ENCODE results near the gene PCDHB7.
"Not testable (repeated sequence)": the region's sequence is repeated elsewhere in the genome, so short reads cannot be mapped to it uniquely, and the experiment has no call there.

PCDHB7 gene

GRCh38 chr5:141180313-141180712, 7.9 kb downstream of the PCDHB7 start:
- DNase-seq (ENCODE audit: low spot score) = no peak

GRCh38 chr5:141182248-141182647, 9.8 kb downstream of the PCDHB7 start, which contains the start of gene PCDHB16:
PCDHB16 (plus strand) TSS chr5:141182387; CDS start chr5:141182560, 173 bp downstream.
- DNase-seq (ENCODE audit: low spot score) = peak; percentile 45

GRCh38 chr5:141184117-141184855, 11.8 kb downstream of the PCDHB7 start:
- DNase-seq (ENCODE audit: low spot score) = not testable (repeated sequence)

DNA sequence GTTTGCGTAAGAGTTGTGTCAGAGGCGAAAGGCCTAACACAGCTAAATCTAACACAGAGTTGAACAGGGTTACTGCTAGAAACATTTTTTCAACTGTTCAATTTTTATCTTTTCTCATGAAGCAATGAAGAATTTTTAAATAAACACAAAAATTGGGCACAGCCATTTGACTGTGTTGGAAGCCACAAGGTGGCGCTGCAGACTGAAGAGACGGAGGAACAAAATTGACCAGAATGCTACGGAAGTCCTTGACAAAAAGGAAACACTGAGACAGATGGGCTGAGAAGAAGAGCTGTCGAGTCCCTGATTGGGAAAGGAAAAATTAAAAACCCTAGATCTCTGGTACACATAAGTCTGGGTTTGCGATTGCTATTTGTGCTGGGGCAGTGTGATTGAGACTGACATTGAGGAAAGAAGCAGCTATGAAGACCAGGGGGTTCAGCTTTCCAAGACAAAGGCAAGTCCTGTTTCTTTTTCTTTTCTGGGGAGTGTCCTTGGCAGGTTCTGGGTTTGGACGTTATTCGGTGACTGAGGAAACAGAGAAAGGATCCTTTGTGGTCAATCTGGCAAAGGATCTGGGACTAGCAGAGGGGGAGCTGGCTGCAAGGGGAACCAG, 14.6 kb downstream of the PCDHB7 start, which contains the start of gene PCDHB9:
TSS of gene PCDHB9 (plus strand) at position 265 of the 616 bp plus-strand sequence. CDS start at position 423, 158 bp downstream.
- DNase-seq (ENCODE audit: low spot score) = peak; percentile 76

- DNase-seq (ENCODE audit: low spot score) = not testable (repeated sequence)
Observed at GRCh38 chr5:141188682-141189081, 16.2 kb downstream of the PCDHB7 start.

GRCh38 chr5:141189131-141189530, 16.7 kb downstream of the PCDHB7 start:
- not testable (repeated sequence) for DNase-seq (ENCODE audit: low spot score)

DNA sequence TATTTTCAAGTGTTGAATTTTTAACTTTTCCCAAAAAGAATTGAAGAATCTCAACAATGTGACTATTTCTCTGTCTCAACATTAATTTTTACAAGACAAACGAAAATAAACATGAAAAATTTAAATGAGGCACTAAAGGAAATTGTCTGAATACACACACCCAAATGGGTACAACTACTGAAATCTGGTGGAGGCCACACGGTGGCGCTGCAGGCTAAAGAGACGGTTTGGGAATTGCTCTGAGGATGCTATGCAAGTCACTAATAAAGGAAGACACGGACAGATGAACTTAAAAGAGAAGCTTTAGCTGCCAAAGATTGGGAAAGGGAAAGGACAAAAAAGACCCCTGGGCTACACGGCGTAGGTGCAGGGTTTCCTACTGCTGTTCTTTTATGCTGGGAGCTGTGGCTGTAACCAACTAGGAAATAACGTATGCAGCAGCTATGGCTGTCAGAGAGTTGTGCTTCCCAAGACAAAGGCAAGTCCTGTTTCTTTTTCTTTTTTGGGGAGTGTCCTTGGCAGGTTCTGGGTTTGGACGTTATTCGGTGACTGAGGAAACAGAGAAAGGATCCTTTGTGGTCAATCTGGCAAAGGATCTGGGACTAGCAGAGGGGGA, 19.8 kb downstream of the PCDHB7 start, which contains the start of gene PCDHB10:
TSS of gene PCDHB10 (plus strand) at position 244 of the 616 bp plus-strand sequence. CDS start at position 444, 200 bp downstream.
- peak; percentile 68 for DNase-seq (ENCODE audit: low spot score)

GRCh38 chr5:141194332-141194731, 21.9 kb downstream of the PCDHB7 start:
- DNase-seq (ENCODE audit: low spot score) = not testable (repeated sequence)

DNA sequence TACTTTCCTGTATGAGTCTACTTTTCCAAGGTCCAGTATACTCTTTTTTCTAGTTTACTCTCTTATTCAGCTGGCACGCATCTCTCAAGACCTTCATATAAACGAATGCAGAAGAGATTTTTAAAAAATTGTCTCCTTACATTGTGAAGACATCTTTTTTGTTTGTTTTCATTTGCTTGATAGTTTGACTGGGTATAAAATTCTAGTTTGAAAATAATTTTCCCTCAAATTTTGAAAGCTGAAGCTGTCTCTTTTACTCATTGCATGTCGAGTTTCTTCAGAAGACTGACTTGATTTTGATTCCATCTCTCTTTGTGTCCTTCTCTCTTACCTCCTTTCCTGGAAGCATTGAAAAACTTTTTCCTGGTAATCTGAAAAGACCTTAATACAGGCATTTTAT, 23.9 kb downstream of the PCDHB7 start:
- DNase-seq (ENCODE audit: low spot score) = no peak

DNA sequence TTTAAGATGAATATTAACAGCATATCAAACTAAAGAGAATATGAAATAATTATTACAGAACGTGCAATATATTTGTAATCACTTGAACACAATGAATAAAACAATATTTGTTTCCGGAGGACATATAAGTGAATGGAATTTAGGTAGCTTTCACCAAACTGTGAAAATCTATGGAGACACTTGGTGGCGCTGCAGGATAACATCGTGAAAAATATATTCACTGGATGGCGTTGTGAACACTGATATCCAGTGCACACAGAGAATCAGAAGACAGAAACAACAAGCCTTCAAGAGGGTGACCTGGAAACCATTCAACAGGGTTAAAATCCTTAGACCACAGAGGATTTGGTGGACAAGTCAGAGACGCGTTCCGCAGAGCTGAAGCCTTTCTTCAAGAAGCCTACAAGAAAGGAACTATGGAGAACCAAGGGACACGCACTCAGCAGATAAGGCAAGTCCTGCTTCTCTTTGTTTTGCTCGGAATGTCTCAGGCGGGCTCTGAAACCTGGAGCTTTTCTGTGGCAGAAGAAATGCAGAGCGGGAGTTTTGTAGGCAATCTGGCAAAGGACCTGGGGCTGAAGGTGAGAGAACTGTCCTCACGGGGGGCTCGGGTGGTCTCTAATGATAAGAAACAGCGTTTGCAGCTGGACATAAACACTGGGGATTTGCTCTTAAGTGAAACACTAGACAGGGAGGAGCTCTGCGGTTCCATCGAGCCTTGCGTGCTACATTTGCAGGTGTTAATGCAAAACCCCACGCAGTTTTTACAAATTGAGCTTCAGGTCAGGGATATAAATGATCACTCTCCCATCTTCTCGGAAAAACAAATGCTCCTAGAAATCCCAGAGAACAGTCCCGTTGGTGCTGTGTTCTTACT, 27.2 kb downstream of the PCDHB7 start, which contains the start of gene PCDHB11:
TSS of gene PCDHB11 (plus strand) at position 269 of the 877 bp plus-strand sequence. CDS start at position 417, 148 bp downstream.
- DNase-seq (ENCODE audit: low spot score) = peak; percentile 23

DNA sequence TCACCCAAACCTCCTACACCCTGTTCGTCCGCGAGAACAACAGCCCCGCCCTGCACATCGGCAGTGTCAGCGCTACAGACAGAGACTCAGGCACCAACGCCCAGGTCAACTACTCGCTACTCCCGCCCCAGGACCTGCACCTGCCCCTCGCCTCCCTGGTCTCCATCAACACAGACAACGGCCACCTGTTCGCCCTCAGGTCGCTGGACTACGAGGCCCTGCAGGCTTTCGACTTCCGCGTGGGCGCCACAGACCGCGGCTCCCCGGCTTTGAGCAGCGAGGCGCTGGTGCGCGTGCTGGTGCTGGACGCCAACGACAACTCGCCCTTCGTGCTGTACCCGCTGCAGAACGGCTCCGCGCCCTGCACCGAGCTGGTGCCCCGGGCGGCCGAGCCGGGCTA, 28.7 kb downstream of the PCDHB7 start:
- not testable (repeated sequence) for DNase-seq (ENCODE audit: low spot score)

GRCh38 chr5:141201646-141202045, 29.2 kb downstream of the PCDHB7 start:
- DNase-seq (ENCODE audit: low spot score) = not testable (repeated sequence)

- DNase-seq (ENCODE audit: low spot score) = peak; percentile 49
Observed at GRCh38 chr5:141208478-141208877, 36.0 kb downstream of the PCDHB7 start, which contains the start of gene PCDHB12. PCDHB12 (plus strand) TSS chr5:141208719; CDS start chr5:141208908, 189 bp downstream.

DNA sequence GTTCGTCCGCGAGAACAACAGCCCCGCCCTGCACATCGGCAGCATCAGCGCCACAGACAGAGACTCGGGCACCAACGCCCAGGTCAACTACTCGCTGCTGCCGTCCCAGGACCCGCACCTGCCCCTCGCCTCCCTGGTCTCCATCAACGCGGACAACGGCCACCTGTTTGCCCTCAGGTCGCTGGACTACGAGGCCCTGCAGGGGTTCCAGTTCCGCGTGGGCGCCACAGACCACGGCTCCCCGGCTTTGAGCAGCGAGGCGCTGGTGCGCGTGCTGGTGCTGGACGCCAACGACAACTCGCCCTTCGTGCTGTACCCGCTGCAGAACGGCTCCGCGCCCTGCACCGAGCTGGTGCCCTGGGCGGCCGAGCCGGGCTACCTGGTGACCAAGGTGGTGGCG, 37.8 kb downstream of the PCDHB7 start:
- not testable (repeated sequence) for DNase-seq (ENCODE audit: low spot score)

DNA sequence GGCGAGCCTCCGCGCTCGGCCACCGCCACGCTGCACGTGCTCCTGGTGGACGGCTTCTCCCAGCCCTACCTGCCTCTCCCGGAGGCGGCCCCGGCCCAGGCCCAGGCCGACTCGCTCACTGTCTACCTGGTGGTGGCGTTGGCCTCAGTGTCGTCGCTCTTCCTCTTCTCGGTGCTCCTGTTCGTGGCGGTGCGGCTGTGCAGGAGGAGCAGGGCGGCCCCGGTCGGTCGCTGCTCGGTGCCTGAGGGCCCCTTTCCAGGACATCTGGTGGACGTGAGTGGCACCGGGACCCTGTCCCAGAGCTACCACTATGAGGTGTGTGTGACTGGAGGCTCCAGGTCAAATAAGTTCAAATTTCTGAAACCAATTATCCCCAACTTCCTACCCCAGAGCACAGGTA, 38.4 kb downstream of the PCDHB7 start:
- DNase-seq (ENCODE audit: low spot score) = not testable (repeated sequence)

DNA sequence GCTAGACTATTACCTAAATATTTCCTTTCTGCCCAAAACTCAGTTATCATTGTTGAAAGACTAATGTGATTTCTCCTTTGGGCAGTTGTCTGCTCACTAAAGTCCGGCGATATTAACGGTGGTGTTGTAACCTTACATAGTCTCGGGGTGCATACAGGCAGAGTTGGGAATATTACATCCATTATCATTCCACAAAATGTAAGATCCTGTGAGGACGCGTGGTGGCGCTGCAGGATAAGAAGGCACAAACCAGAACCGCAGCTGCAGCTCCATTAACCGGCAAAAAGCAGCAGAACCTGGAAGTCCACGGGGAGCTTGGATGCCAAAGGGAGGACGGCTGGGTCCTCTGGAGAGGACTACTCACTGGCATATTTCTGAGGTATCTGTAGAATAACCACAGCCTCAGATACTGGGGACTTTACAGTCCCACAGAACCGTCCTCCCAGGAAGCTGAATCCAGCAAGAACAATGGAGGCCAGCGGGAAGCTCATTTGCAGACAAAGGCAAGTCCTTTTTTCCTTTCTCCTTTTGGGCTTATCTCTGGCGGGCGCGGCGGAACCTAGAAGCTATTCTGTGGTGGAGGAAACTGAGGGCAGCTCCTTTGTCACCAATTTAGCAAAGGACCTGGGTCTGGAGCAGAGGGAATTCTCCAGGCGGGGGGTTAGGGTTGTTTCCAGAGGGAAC, 41.4 kb downstream of the PCDHB7 start, which contains the start of gene PCDHB13:
TSS of gene PCDHB13 (plus strand) at position 264 of the 684 bp plus-strand sequence. CDS start at position 469, 205 bp downstream.
- DNase-seq (ENCODE audit: low spot score) = peak; percentile 26

DNA sequence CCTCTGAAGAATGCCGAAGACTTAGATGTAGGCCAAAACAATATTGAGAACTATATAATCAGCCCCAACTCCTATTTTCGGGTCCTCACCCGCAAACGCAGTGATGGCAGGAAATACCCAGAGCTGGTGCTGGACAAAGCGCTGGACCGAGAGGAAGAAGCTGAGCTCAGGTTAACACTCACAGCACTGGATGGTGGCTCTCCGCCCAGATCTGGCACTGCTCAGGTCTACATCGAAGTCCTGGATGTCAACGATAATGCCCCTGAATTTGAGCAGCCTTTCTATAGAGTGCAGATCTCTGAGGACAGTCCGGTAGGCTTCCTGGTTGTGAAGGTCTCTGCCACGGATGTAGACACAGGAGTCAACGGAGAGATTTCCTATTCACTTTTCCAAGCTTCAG, 42.1 kb downstream of the PCDHB7 start:
- DNase-seq (ENCODE audit: low spot score) = not testable (repeated sequence)

- not testable (repeated sequence) for DNase-seq (ENCODE audit: low spot score)
Observed at GRCh38 chr5:141215504-141215903, 43.1 kb downstream of the PCDHB7 start.

- not testable (repeated sequence) for DNase-seq (ENCODE audit: low spot score)
Observed at GRCh38 chr5:141216035-141216434, 43.6 kb downstream of the PCDHB7 start.

GRCh38 chr5:141223112-141223783, 50.8 kb downstream of the PCDHB7 start, which contains the start of gene PCDHB14:
PCDHB14 (plus strand) TSS chr5:141223343; CDS start chr5:141223506, 163 bp downstream.
- peak; percentile 56 for DNase-seq (ENCODE audit: low spot score)

All from NAMALWA (cell line).